OCI-LY7 (cell line): ENCODE measurements around the gene PARD6A. TPM values are rescaled to one million over a fixed set of nuclear protein-coding genes. Genes with fewer than 3 reads are reported as not detected.

ENCODE experiments used
- BruUV-seq: library from RNA; stranded (reverse); fragments of 400-500 nt; replicated peaks from 2 replicates; lab custom pipeline; 2021; lab: Mats Ljungman, UMichigan
- CTCF ChIA-PET: fragments of 300-600 bp; sonication (Branson Sonifier 250); formaldehyde crosslinking; loops from one replicate; lab custom pipeline; 2022; ENCODE audit warnings: antibody characterized with exemption; ENCODE audit not compliant: unreplicated experiment; lab: Charles Lee
- POLR2A ChIA-PET: fragments of 300-600 bp; sonication (Branson Sonifier 250); formaldehyde crosslinking; loops from one replicate; lab custom pipeline; 2022; ENCODE audit warnings: antibody characterized with exemption; lab: Charles Lee
- DNase-seq: peaks from one replicate; pipeline ENCODE4 v3.0.0-alpha.2; 2015; ENCODE audit warnings: low spot score
- H2AFZ ChIP-seq: fragments of 200-600 bp; sonication (generic), shearing (Covaris generic); 2 replicates; pipeline ENCODE4 v1.6.1; 2014; ENCODE audit warnings: mild to moderate bottlenecking, antibody characterized with exemption, low read length, moderate library complexity
- H3K27ac ChIP-seq: fragments of 200-600 bp; sonication (generic); 2 replicates; pipeline ENCODE4 v1.5.1; 2014; ENCODE audit warnings: mixed run types, low read depth, mild to moderate bottlenecking, moderate library complexity, low read length, inconsistent platforms; ENCODE audit not compliant: poor library complexity, severe bottlenecking
- H3K36me3 ChIP-seq: fragments of 200-600 bp; sonication (generic); 2 replicates; pipeline ENCODE4 v1.6.1; 2014; ENCODE audit warnings: mild to moderate bottlenecking, antibody characterized with exemption, low read length, moderate library complexity, mixed read lengths; ENCODE audit not compliant: insufficient read depth
- H3K4me1 ChIP-seq: fragments of 200-600 bp; sonication (generic); 2 replicates; pipeline ENCODE4 v1.5.1; 2014; ENCODE audit warnings: mild to moderate bottlenecking, low read length; ENCODE audit not compliant: insufficient read depth, poor library complexity, severe bottlenecking
- H3K4me2 ChIP-seq: fragments of 200-600 bp; sonication (generic); 2 replicates; pipeline ENCODE4 v1.6.1; 2014; ENCODE audit warnings: mild to moderate bottlenecking, low read length
- H3K4me3 ChIP-seq: fragments of 200-600 bp; sonication (generic); 2 replicates; pipeline ENCODE4 v1.5.1; 2014; ENCODE audit warnings: mild to moderate bottlenecking, low read depth, low read length; ENCODE audit not compliant: poor library complexity, severe bottlenecking
- H3K79me2 ChIP-seq: fragments of 200-600 bp; sonication (generic); 2 replicates; pipeline ENCODE4 v1.6.1; 2016; ENCODE audit warnings: low read depth, mild to moderate bottlenecking, low read length, moderate library complexity, mixed read lengths; ENCODE audit not compliant: insufficient read depth
- H3K9me2 ChIP-seq: fragments of 200-600 bp; sonication (generic); 2 replicates; pipeline ENCODE4 v1.6.1; 2016; ENCODE audit warnings: mild to moderate bottlenecking, low read length, mixed read lengths; ENCODE audit not compliant: insufficient read depth
- H3K9me3 ChIP-seq: fragments of 200-600 bp; sonication (generic); 2 replicates; pipeline ENCODE4 v1.6.1; 2014; ENCODE audit warnings: mild to moderate bottlenecking, mixed run types, low read length, mixed read lengths
- H4K20me1 ChIP-seq: fragments of 200-600 bp; sonication (generic); 2 replicates; pipeline ENCODE4 v1.6.1; 2014; ENCODE audit warnings: mild to moderate bottlenecking, antibody characterized with exemption, low read length, moderate library complexity, mixed read lengths; ENCODE audit not compliant: insufficient read depth
- CTCF ChIP-seq: fragments of 200-600 bp; sonication (generic); conservative IDR thresholded peaks from 2 replicates; pipeline ENCODE4 v1.5.1; 2014; ENCODE audit warnings: mild to moderate bottlenecking, antibody characterized with exemption, low read length, moderate library complexity, mixed read lengths
- EZH2phosphoT487 ChIP-seq: fragments of 200-600 bp; sonication (generic); IDR thresholded peaks from 2 replicates; pipeline ENCODE4 v1.6.1; 2018; ENCODE audit warnings: low read depth, borderline replicate concordance, mild to moderate bottlenecking, mixed run types, antibody characterized with exemption, low read length, moderate library complexity, mixed read lengths
- intact Hi-C: fragments of 100-400 bp; cut with micrococcal nuclease; formaldehyde crosslinking; loops from one replicate; pipeline ENCODE4 v1.10.0; 2022; ENCODE audit not compliant: unreplicated experiment
- total RNA-seq, 2 experiments: library from RNA; depleted of rRNA in 1 of 2; stranded (reverse); fragments of >200 nt in 1 of 2; shearing (Covaris generic) in 1 of 2; gene quantifications; 2 replicates each; pipeline ENCODE4 v1.2.3, GENCODE V29; 2014 to 2022

The PARD6A gene
- total RNA-seq, 2 experiments from 2014 or later = 14.0 to 23.3 TPM

GRCh38 chr16:67676516-67676915, 15.8 kb downstream of the PARD6A start:
- H3K9me3 ChIP-seq = no peaks in the 10 kb centered on the region
- no peak for TF ChIP-seq EZH2phosphoT487
- TF ChIP-seq CTCF = no peak
- H3K9me2 ChIP-seq = no peaks in the 10 kb centered on the region
- H3K4me3 ChIP-seq = no peak overlapping the region
- ChIA-PET CTCF (no interaction called here), POLR2A (interaction anchor here (1.2 kb wide), 1 partner anchor 16 kb away, joined by 3 read pairs; no protein-coding TSS in a partner anchor)
- DNase-seq = no peak
- H4K20me1 ChIP-seq = no peaks in the 10 kb centered on the region
- no peak overlapping the region for H2AFZ ChIP-seq
- H3K36me3 ChIP-seq = no peaks in the 10 kb centered on the region
- H3K4me1 ChIP-seq = no peaks in the 10 kb centered on the region
- no peak overlapping the region for H3K27ac ChIP-seq
- H3K79me2 ChIP-seq = no peaks in the 10 kb centered on the region
- intact Hi-C loops = loop anchor here (10.0 kb wide), 1 partner anchor 368 kb away; no protein-coding TSS in a partner anchor
- no peak overlapping the region for H3K4me2 ChIP-seq
- no TSS peak for BruUV-seq

GRCh38 chr16:67676939-67677338, 16.2 kb downstream of the PARD6A start:
- no peak overlapping the region for H2AFZ ChIP-seq
- no peaks in the 10 kb centered on the region for H4K20me1 ChIP-seq
- H3K79me2 ChIP-seq = no peaks in the 10 kb centered on the region
- no peaks in the 10 kb centered on the region for H3K36me3 ChIP-seq
- H3K4me2 ChIP-seq = no peak overlapping the region
- no peak for DNase-seq
- ChIA-PET CTCF (no interaction called here), POLR2A (interaction anchor here (1.2 kb wide), 1 partner anchor 16 kb away, joined by 3 read pairs; no protein-coding TSS in a partner anchor)
- H3K27ac ChIP-seq = no peak overlapping the region
- no TSS peak for BruUV-seq
- H3K9me2 ChIP-seq = no peaks in the 10 kb centered on the region
- H3K4me3 ChIP-seq = no peak overlapping the region
- TF ChIP-seq EZH2phosphoT487 (no peak), CTCF (no peak)
- H3K4me1 ChIP-seq = no peaks in the 10 kb centered on the region
- intact Hi-C loops = loop anchor here (10.0 kb wide), 1 partner anchor 368 kb away; no protein-coding TSS in a partner anchor
- H3K9me3 ChIP-seq = no peaks in the 10 kb centered on the region

- ChIA-PET POLR2A (interaction anchor here (0.7 kb wide), 2 partner anchors 56 to 99 kb away, joined by 3 to 7 read pairs; no protein-coding TSS in a partner anchor), CTCF (no interaction called here)
- Histone ChIP-seq H3K79me2 (no peaks in the 10 kb centered on the region), H3K4me2 (no peak overlapping the region), H3K4me1 (no peaks in the 10 kb centered on the region), H3K27ac (no peak overlapping the region), H3K9me3 (no peaks in the 10 kb centered on the region), H3K4me3 (no peak overlapping the region), H2AFZ (no peak overlapping the region), H3K36me3 (no peaks in the 10 kb centered on the region), H4K20me1 (no peaks in the 10 kb centered on the region), H3K9me2 (no peaks in the 10 kb centered on the region)
- DNase-seq = no peak
- TF ChIP-seq CTCF (no peak), EZH2phosphoT487 (no peak)
- no TSS peak for BruUV-seq
- intact Hi-C loops = loop anchor here (10.0 kb wide), 1 partner anchor 367 kb away; no protein-coding TSS in a partner anchor
Observed at GRCh38 chr16:67677712-67678111, 17.0 kb downstream of the PARD6A start.
